Glutamatergic neuron (in vitro differentiated cells): ENCODE data around the gene CPD. TPM values are rescaled to one million over a fixed set of nuclear protein-coding genes. Genes with fewer than 3 reads are reported as not detected.

Experiments used
- DNase-seq: peaks from one replicate; pipeline ENCODE4 v3.0.0; 2022
- H3K27ac Mint-ChIP-seq: one replicate; pipeline ENCODE4 v1.8.0; 2020; ENCODE audit warnings: mild to moderate bottlenecking, mixed read lengths, inconsistent platforms; ENCODE audit not compliant: unreplicated experiment
- H3K27me3 Mint-ChIP-seq: one replicate; pipeline ENCODE4 v1.8.0; 2020; ENCODE audit warnings: mild to moderate bottlenecking, moderate library complexity, mixed read lengths, inconsistent platforms; ENCODE audit not compliant: unreplicated experiment
- H3K36me3 Mint-ChIP-seq: one replicate; pipeline ENCODE4 v1.8.0; 2020; ENCODE audit warnings: mild to moderate bottlenecking, mixed read lengths, inconsistent platforms; ENCODE audit not compliant: unreplicated experiment
- H3K4me1 Mint-ChIP-seq: one replicate; pipeline ENCODE4 v1.8.0; 2020; ENCODE audit warnings: mild to moderate bottlenecking, low read depth, mixed read lengths, inconsistent platforms; ENCODE audit not compliant: unreplicated experiment
- H3K4me3 Mint-ChIP-seq: one replicate; pipeline ENCODE4 v1.8.0; 2020; ENCODE audit warnings: mild to moderate bottlenecking, mixed read lengths, inconsistent platforms; ENCODE audit not compliant: unreplicated experiment
- H3K9me3 Mint-ChIP-seq: one replicate; pipeline ENCODE4 v1.8.0; 2020; ENCODE audit warnings: mild to moderate bottlenecking, moderate library complexity, mixed read lengths, inconsistent platforms; ENCODE audit not compliant: unreplicated experiment
- CTCF ChIP-seq: fragments of 200-600 bp; sonication (generic); IDR thresholded peaks from one replicate; pipeline ENCODE4 v1.5.0; 2021; ENCODE audit not compliant: partially characterized antibody, unreplicated experiment
- total RNA-seq: library from RNA; stranded (reverse); fragmentation: NEBNext Ultra II Directional; extraction: Animal tissue kit (Norgen Biotek cat#: 25700); gene quantifications from one replicate; pipeline ENCODE4 v1.2.1, GENCODE V29; 2021; ENCODE audit not compliant: unreplicated experiment

The CPD gene
- total RNA-seq, 1 donor from 2014 or later = 29.8 TPM

DNA sequence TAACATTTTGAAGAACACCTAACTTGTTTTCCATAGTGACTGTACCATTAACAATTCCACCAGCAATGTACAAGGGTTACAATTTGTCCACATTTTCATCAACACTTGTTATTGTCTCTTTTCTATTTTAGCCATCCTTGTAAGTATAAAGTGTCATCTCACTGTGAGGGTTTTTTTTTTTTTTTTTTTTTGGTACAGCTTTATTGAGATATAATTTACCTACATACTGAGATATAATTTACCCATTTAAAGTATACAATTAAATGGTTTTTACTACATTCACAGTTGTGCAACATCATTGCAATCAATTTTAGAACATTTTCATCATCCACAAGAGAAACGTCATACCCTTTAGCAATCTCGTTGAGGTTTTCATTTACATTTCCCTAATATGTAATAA is 27.0 kb upstream of the CPD start:
- DNase-seq = no peak
- H3K36me3 Mint-ChIP-seq = peaks cover 4% of the 10 kb centered on the region
- H3K4me3 Mint-ChIP-seq = no peak overlapping the region
- no peak for TF ChIP-seq CTCF
- H3K9me3 Mint-ChIP-seq = peaks cover 2% of the 10 kb centered on the region
- peaks cover 1% of the 10 kb centered on the region for H3K27me3 Mint-ChIP-seq
- H3K4me1 Mint-ChIP-seq = no peaks in the 10 kb centered on the region
- no peak overlapping the region for H3K27ac Mint-ChIP-seq

- no peak for TF ChIP-seq CTCF
Measured at GRCh38 chr17:30352240-30352814, 26.4 kb upstream of the CPD start.

GRCh38 chr17:30354701-30355100 is 24.0 kb upstream of the CPD start:
- Mint-ChIP-seq H3K4me1 (no peaks in the 10 kb centered on the region), H3K9me3 (peaks cover 2% of the 10 kb centered on the region), H3K27ac (no peak overlapping the region), H3K27me3 (no peaks in the 10 kb centered on the region), H3K36me3 (peaks cover 4% of the 10 kb centered on the region), H3K4me3 (no peak overlapping the region)
- DNase-seq = no peak
- no peak for TF ChIP-seq CTCF

More at GRCh38 chr17:30352240-30352814, 26.4 kb upstream of the CPD start:
- Mint-ChIP-seq H3K36me3 (peaks cover 4% of the 10 kb centered on the region), H3K27ac (no peak overlapping the region), H3K9me3 (peaks cover 2% of the 10 kb centered on the region), H3K27me3 (no peaks in the 10 kb centered on the region), H3K4me3 (no peak overlapping the region), H3K4me1 (no peaks in the 10 kb centered on the region)
- no peak for DNase-seq

DNA sequence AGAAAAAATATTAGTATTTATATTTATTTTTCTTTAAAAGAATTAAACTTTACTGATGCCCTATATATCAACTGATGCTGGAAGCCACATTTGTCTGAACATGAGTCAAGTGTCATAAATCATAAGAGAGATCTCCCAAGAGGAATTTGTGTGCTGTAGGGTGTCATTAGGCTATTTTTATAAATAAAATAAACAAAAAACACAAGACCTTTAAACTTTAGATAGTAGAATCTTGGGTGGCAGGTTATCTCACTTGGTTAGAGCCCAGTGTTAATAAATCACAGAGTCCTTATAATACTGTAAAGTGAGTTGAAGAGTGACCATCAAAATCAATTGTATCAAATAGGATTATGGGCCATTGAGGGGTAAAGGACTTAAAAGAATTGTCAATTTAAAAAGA is 21.3 kb upstream of the CPD start:
- TF ChIP-seq CTCF = no peak
- H3K36me3 Mint-ChIP-seq = peaks cover 4% of the 10 kb centered on the region
- peaks cover 2% of the 10 kb centered on the region for H3K9me3 Mint-ChIP-seq
- H3K4me1 Mint-ChIP-seq = no peaks in the 10 kb centered on the region
- H3K27me3 Mint-ChIP-seq = no peaks in the 10 kb centered on the region
- no peak overlapping the region for H3K27ac Mint-ChIP-seq
- no peak overlapping the region for H3K4me3 Mint-ChIP-seq
- no peak for DNase-seq

- H3K4me1 Mint-ChIP-seq = no peaks in the 10 kb centered on the region
- no peak for TF ChIP-seq CTCF
- no peak overlapping the region for H3K4me3 Mint-ChIP-seq
- H3K27ac Mint-ChIP-seq = no peak overlapping the region
- H3K36me3 Mint-ChIP-seq = peaks cover 4% of the 10 kb centered on the region
- no peaks in the 10 kb centered on the region for H3K27me3 Mint-ChIP-seq
- H3K9me3 Mint-ChIP-seq = peaks cover 2% of the 10 kb centered on the region
- no peak for DNase-seq
Measured at GRCh38 chr17:30358055-30358760, 20.5 kb upstream of the CPD start.
